ENCODE measurements around the gene MISP. TPM values are rescaled to one million over a fixed set of nuclear protein-coding genes. Genes with fewer than 3 reads are reported as not detected.

The MISP gene
- total and polyA plus RNA-seq, 2 of the 13 experiments (the other 11 are each of a cell fraction or from before 2014, with no cell fraction given), result 0.67 to 1.3 TPM

DNA sequence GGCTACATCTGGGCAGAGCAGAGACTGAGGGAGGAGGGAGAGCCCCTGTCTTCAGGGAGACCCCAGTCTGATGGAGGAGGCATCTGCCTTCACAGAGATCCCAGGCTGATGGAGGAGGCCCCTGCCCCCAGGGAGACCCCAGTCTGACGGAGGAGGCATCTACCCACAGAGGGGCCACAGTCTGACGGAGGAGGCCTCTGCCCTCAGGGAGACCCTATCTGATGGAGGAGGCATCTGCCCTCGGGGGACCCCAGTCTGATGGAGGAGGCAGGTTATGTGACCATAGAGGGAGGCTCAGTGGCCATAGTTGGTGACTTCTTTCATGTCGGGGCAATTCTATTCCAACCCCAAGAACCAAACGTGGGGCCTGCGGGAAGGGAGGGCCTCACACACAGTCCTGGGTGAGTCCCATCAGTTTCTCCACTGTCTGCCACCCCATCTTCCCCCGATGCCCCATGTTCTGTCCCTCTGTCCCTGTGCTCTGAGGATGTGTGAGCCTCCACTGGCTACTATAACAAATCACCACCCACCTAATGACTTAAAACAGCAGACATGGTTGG lies 14.3 kb downstream of the MISP start:
- intact Hi-C loops (cut with micrococcal nuclease; ENCODE audit: unreplicated experiment) (loop anchor here (5.0 kb wide), 1 partner anchor 152 kb away; the partner anchor contains the start of gene KISS1R), in situ Hi-C loops (cut with HindIII; ENCODE audit: extremely low pct_ligation_motif_present, low pct_unique_long_range_greater_than_20kb) (loop anchor here (10.0 kb wide), 2 partner anchors 90 to 220 kb away; partner anchors contain the start of genes CFD, ELANE and WDR18)
- ChIA-PET POLR2A (no interaction called here), CTCF (ENCODE audit: low intra/inter-chr PET ratio, low total read pairs) (no interaction called here)
- Histone ChIP-seq H3K36me3 (replicated peaks in 1 of 2; ENCODE audit: control insufficient read depth in 1 of 2, insufficient read depth in 2 of 2, low read length in 2 of 2) (no peaks in the 10 kb centered on the region), H3K79me2 (ENCODE audit: insufficient read depth, low read length) (no peaks in the 10 kb centered on the region), H4K20me1 (ENCODE audit: insufficient read depth, low read length) (no peaks in the 10 kb centered on the region), H3K4me2 (ENCODE audit: low read depth, low read length) (no peak overlapping the region), H3K27ac (ENCODE audit: extremely low read length, insufficient read depth, low read length) (no peak overlapping the region), H3K27me3 (ENCODE audit: control insufficient read depth in 1 of 2, insufficient read depth in 2 of 2, low read length in 2 of 2) (no peaks in the 10 kb centered on the region), H3K4me1 (ENCODE audit: insufficient read depth, low read length) (peaks cover 17% of the 10 kb centered on the region), H3K9ac (ENCODE audit: insufficient read depth, low read depth, low read length) (no peak overlapping the region), H3K4me3 (replicated peaks in 1 of 3; ENCODE audit: insufficient read depth in 1 of 3, low read depth in 2 of 3, low read length in 3 of 3) (no peak overlapping the region), H3K9me3 (ENCODE audit: low read length) (no peaks in the 10 kb centered on the region), H2AFZ (ENCODE audit: low read length) (no peak overlapping the region)
- no peak for ATAC-seq
- no peak for FAIRE-seq
- BruUV-seq (replicated peaks), result no TSS peak
- DNase-seq (ENCODE audit: low spot score), result no peak
- TF ChIP-seq ZFP36 (IDR thresholded peaks at IDR 0.05; ENCODE audit: borderline replicate concordance, low read depth, low read length, partially characterized antibody), result peak; percentile 85
- no peak for TF ChIP-seq ZNF24 (IDR thresholded peaks at IDR 0.05)
- TF ChIP-seq ZSCAN22 (CRISPR knock-in tag; IDR thresholded peaks at IDR 0.05), result peak; percentile 99
- WGBS (ENCODE audit: low lambda C conversion rate), result 91% methylated on average over 3 of the region's 7 CpGs

DNA sequence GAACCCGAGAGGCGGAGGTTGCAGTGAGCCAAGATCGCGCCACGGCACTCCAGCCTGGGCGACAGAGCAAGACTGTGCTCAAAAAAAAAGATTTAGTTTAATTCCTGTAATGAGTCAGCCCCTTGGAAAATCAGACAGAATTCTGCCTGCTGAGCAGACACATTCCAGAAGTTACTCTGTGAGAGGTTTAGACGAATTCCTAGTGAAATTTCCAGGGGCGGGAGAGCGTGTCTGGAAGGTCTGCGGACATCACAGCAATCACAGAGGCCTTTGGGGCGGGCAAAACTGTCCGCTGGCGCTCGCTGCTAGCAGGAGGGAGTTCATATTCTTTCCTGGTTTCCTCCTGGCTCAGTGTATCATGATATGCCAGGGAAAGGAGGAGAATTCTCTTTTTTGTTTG lies 17.5 kb downstream of the MISP start:
- in situ Hi-C loops (cut with HindIII; ENCODE audit: extremely low pct_ligation_motif_present, low pct_unique_long_range_greater_than_20kb), result loop anchor here (10.0 kb wide), 2 partner anchors 86 to 216 kb away; partner anchors contain the start of genes CFD, ELANE and WDR18
- CTCF ChIA-PET (ENCODE audit: low intra/inter-chr PET ratio, low total read pairs), result no interaction called here
- POLR2A ChIA-PET, result no interaction called here
- FAIRE-seq, result no peak
- H4K20me1 ChIP-seq (ENCODE audit: insufficient read depth, low read length), result no peaks in the 10 kb centered on the region
- no peaks in the 10 kb centered on the region for H3K79me2 ChIP-seq (ENCODE audit: insufficient read depth, low read length)
- no peak overlapping the region for H3K4me3 ChIP-seq (replicated peaks in 1 of 3; ENCODE audit: insufficient read depth in 1 of 3, low read depth in 2 of 3, low read length in 3 of 3)
- H3K27me3 ChIP-seq (ENCODE audit: control insufficient read depth in 1 of 2, insufficient read depth in 2 of 2, low read length in 2 of 2), result no peaks in the 10 kb centered on the region; a peak in 1 of 5 replicates
- no peak overlapping the region for H2AFZ ChIP-seq (ENCODE audit: low read length)
- no peaks in the 10 kb centered on the region for H3K9me3 ChIP-seq (ENCODE audit: low read length)
- DNase-seq (ENCODE audit: low spot score), result no peak
- 43% methylated on average over 14 of the region's 14 CpGs for WGBS (ENCODE audit: low lambda C conversion rate)
- TF ChIP-seq MAFK (conservative IDR thresholded peaks at IDR 0.05 in 1 of 2, IDR thresholded peaks at IDR 0.05 in 1 of 2; ENCODE audit: low read length in 2 of 2), result peak; percentile 8 to 24; a peak in 1 of 4 replicates
- TF ChIP-seq ZKSCAN5 (CRISPR knock-in tag; IDR thresholded peaks at IDR 0.05), result no peak
- TF ChIP-seq ZNF552 (CRISPR knock-in tag; IDR thresholded peaks at IDR 0.05; ENCODE audit: borderline replicate concordance), result no peak
- peak; percentile 28; the same call in 1 of the 2 replicates for TF ChIP-seq MAFF (IDR thresholded peaks at IDR 0.05; ENCODE audit: low read depth, low read length)
- H3K4me2 ChIP-seq (ENCODE audit: low read depth, low read length), result peak overlapping the region; percentile 40; the same call in 1 of the 2 replicates
- no TSS peak for BruUV-seq (replicated peaks)
- H3K36me3 ChIP-seq (replicated peaks in 1 of 2; ENCODE audit: control insufficient read depth in 1 of 2, insufficient read depth in 2 of 2, low read length in 2 of 2), result no peaks in the 10 kb centered on the region
- no peak overlapping the region for H3K27ac ChIP-seq (ENCODE audit: extremely low read length, insufficient read depth, low read length)
- intact Hi-C loops (cut with micrococcal nuclease; ENCODE audit: unreplicated experiment), result loop anchor here (5.0 kb wide), 1 partner anchor 149 kb away; the partner anchor contains the start of gene KISS1R
- no peak overlapping the region for H3K9ac ChIP-seq (ENCODE audit: insufficient read depth, low read depth, low read length)
- ATAC-seq, result no peak
- peaks cover 33% of the 10 kb centered on the region for H3K4me1 ChIP-seq (ENCODE audit: insufficient read depth, low read length)

Data from HepG2 (cell line).